ENCODE measurements around the gene NR2C2. TPM values are rescaled to one million over a fixed set of nuclear protein-coding genes. Genes with fewer than 3 reads are reported as not detected.
"Not testable (repeated sequence)": the region's sequence is repeated elsewhere in the genome, so short reads cannot be mapped to it uniquely, and the experiment has no call there.

The NR2C2 gene
- total RNA-seq, 2 experiments from 2014 or later: 35.9 to 62.1 TPM

GRCh38 chr3:14902719-14903118, 44.7 kb upstream of the NR2C2 start:
- Histone ChIP-seq H3K9me2 (ENCODE audit: insufficient read depth, low read length) (no peaks in the 10 kb centered on the region), H3K27ac (ENCODE audit: low read depth, low read length, poor library complexity, severe bottlenecking) (no peak overlapping the region), H3K4me1 (ENCODE audit: insufficient read depth, low read length, poor library complexity, severe bottlenecking) (no peaks in the 10 kb centered on the region), H2AFZ (ENCODE audit: low read length) (no peak overlapping the region), H3K36me3 (ENCODE audit: insufficient read depth, low read length) (no peaks in the 10 kb centered on the region), H4K20me1 (ENCODE audit: insufficient read depth, low read length) (no peaks in the 10 kb centered on the region), H3K4me3 (ENCODE audit: low read depth, low read length, poor library complexity, severe bottlenecking) (no peak overlapping the region), H3K79me2 (ENCODE audit: insufficient read depth, low read depth, low read length) (no peaks in the 10 kb centered on the region), H3K9me3 (ENCODE audit: low read length) (no peaks in the 10 kb centered on the region), H3K4me2 (ENCODE audit: low read length) (no peak overlapping the region)
- ChIA-PET POLR2A (interaction anchor here (1.2 kb wide), 1 partner anchor 14 kb away, joined by 4 read pairs; no protein-coding TSS in a partner anchor), CTCF (ENCODE audit: unreplicated experiment) (no interaction called here)
- BruUV-seq (replicated peaks): no TSS peak
- no peak for TF ChIP-seq CTCF (conservative IDR thresholded peaks at IDR 0.05; ENCODE audit: low read length)
- no peak for TF ChIP-seq EZH2phosphoT487 (IDR thresholded peaks at IDR 0.05; ENCODE audit: borderline replicate concordance, low read depth, low read length)
- intact Hi-C loops (cut with micrococcal nuclease; ENCODE audit: unreplicated experiment): no loop called here
- DNase-seq (ENCODE audit: low spot score): no peak

- POLR2A ChIA-PET: interaction anchor here (1.2 kb wide), 1 partner anchor 13 kb away, joined by 4 read pairs; no protein-coding TSS in a partner anchor
- DNase-seq (ENCODE audit: low spot score); H2AFZ ChIP-seq (ENCODE audit: low read length); H3K79me2 ChIP-seq (ENCODE audit: insufficient read depth, low read depth, low read length); CTCF ChIA-PET (ENCODE audit: unreplicated experiment); H3K9me2 ChIP-seq (ENCODE audit: insufficient read depth, low read length); H3K4me2 ChIP-seq (ENCODE audit: low read length); H3K36me3 ChIP-seq (ENCODE audit: insufficient read depth, low read length); H3K4me3 ChIP-seq (ENCODE audit: low read depth, low read length, poor library complexity, severe bottlenecking); H3K27ac ChIP-seq (ENCODE audit: low read depth, low read length, poor library complexity, severe bottlenecking); H3K4me1 ChIP-seq (ENCODE audit: insufficient read depth, low read length, poor library complexity, severe bottlenecking); BruUV-seq (replicated peaks); H3K9me3 ChIP-seq (ENCODE audit: low read length); intact Hi-C loops (cut with micrococcal nuclease; ENCODE audit: unreplicated experiment); H4K20me1 ChIP-seq (ENCODE audit: insufficient read depth, low read length): not testable (repeated sequence)
Measured at GRCh38 chr3:14903501-14903900, 43.9 kb upstream of the NR2C2 start.

GRCh38 chr3:14905055-14905657, 42.2 kb upstream of the NR2C2 start:
- POLR2A ChIA-PET: no interaction called here
- no peaks in the 10 kb centered on the region for H3K4me1 ChIP-seq (ENCODE audit: insufficient read depth, low read length, poor library complexity, severe bottlenecking)
- BruUV-seq (replicated peaks): no TSS peak
- H2AFZ ChIP-seq (ENCODE audit: low read length): no peak overlapping the region
- CTCF ChIA-PET (ENCODE audit: unreplicated experiment): interaction anchor here (0.6 to 1.1 kb wide), 2 partner anchors 17 to 587 kb away, joined by 3 to 4 read pairs; no protein-coding TSS in a partner anchor
- no peak overlapping the region for H3K4me3 ChIP-seq (ENCODE audit: low read depth, low read length, poor library complexity, severe bottlenecking)
- DNase-seq (ENCODE audit: low spot score): no peak
- H4K20me1 ChIP-seq (ENCODE audit: insufficient read depth, low read length): no peaks in the 10 kb centered on the region
- no peak overlapping the region for H3K4me2 ChIP-seq (ENCODE audit: low read length)
- H3K9me2 ChIP-seq (ENCODE audit: insufficient read depth, low read length): no peaks in the 10 kb centered on the region
- H3K27ac ChIP-seq (ENCODE audit: low read depth, low read length, poor library complexity, severe bottlenecking): no peak overlapping the region
- no peaks in the 10 kb centered on the region for H3K79me2 ChIP-seq (ENCODE audit: insufficient read depth, low read depth, low read length)
- no peaks in the 10 kb centered on the region for H3K36me3 ChIP-seq (ENCODE audit: insufficient read depth, low read length)
- intact Hi-C loops (cut with micrococcal nuclease; ENCODE audit: unreplicated experiment): no loop called here
- H3K9me3 ChIP-seq (ENCODE audit: low read length): no peaks in the 10 kb centered on the region
- TF ChIP-seq EZH2phosphoT487 (IDR thresholded peaks at IDR 0.05; ENCODE audit: borderline replicate concordance, low read depth, low read length) (no peak), CTCF (conservative IDR thresholded peaks at IDR 0.05; ENCODE audit: low read length) (no peak)

All from OCI-LY7 (cell line).